OCI-LY1 (cell line): Measurements from ENCODE around the gene GNG10.

Experiments used
- H2AFZ ChIP-seq: fragments of 200-600 bp; sonication (generic), shearing (Covaris generic); 2 replicates; pipeline ENCODE4 v1.6.0; 2014; ENCODE audit warnings: antibody characterized with exemption, mild to moderate bottlenecking, low read length
- H3F3A ChIP-seq: fragments of 200-600 bp; sonication (generic), shearing (Covaris generic); 2 replicates; pipeline ENCODE4 v1.6.0; 2014; ENCODE audit warnings: mild to moderate bottlenecking, antibody characterized with exemption, low read length, moderate library complexity; ENCODE audit not compliant: insufficient read depth
- H3K27ac ChIP-seq: fragments of 200-600 bp; sonication (generic); 2 replicates; pipeline ENCODE4 v1.5.1; 2014; ENCODE audit warnings: low read length, mixed run types, mild to moderate bottlenecking, low read depth; ENCODE audit not compliant: poor library complexity, severe bottlenecking
- H3K27me3 ChIP-seq: fragments of 200-600 bp; sonication (generic); 2 replicates; pipeline ENCODE4 v1.6.0; 2014; ENCODE audit warnings: antibody characterized with exemption, mild to moderate bottlenecking, low read length, moderate library complexity; ENCODE audit not compliant: insufficient read depth
- H3K36me3 ChIP-seq: fragments of 200-600 bp; sonication (generic); 2 replicates; pipeline ENCODE4 v1.6.1; 2014; ENCODE audit warnings: mild to moderate bottlenecking, antibody characterized with exemption, low read length, moderate library complexity, mixed read lengths; ENCODE audit not compliant: insufficient read depth
- H3K4me1 ChIP-seq: fragments of 200-600 bp; sonication (generic); 2 replicates; pipeline ENCODE4 v1.5.1; 2014; ENCODE audit warnings: mild to moderate bottlenecking, low read length, moderate library complexity; ENCODE audit not compliant: insufficient read depth, severe bottlenecking
- H3K4me2 ChIP-seq: fragments of 200-600 bp; sonication (generic), shearing (Covaris generic); 2 replicates; pipeline ENCODE4 v1.6.1; 2014; ENCODE audit warnings: low read length
- H3K4me3 ChIP-seq: fragments of 200-600 bp; sonication (generic); 2 replicates; pipeline ENCODE4 v1.5.1; 2014; ENCODE audit warnings: low read length, low read depth, mild to moderate bottlenecking, mixed read lengths; ENCODE audit not compliant: poor library complexity, severe bottlenecking
- H3K79me2 ChIP-seq: fragments of 200-600 bp; shearing (Covaris generic); 2 replicates; pipeline ENCODE4 v1.6.1; 2016; ENCODE audit warnings: mixed run types, low read length, mixed read lengths; ENCODE audit not compliant: insufficient read depth
- H3K9ac ChIP-seq: fragments of 200-600 bp; sonication (generic), shearing (Covaris generic); 2 replicates; pipeline ENCODE4 v1.6.1; 2014; ENCODE audit warnings: mild to moderate bottlenecking, low read length, mixed read lengths
- H3K9me2 ChIP-seq: fragments of 200-600 bp; sonication (generic), shearing (Covaris generic); 2 replicates; pipeline ENCODE4 v1.6.1; 2014; ENCODE audit warnings: low read depth, mild to moderate bottlenecking, low read length, mixed read lengths
- H3K9me3 ChIP-seq: fragments of 200-600 bp; shearing (Covaris generic); 2 replicates; pipeline ENCODE4 v1.6.1; 2014; ENCODE audit warnings: low read length, mixed read lengths
- H4K20me1 ChIP-seq: fragments of 200-600 bp; sonication (generic), shearing (Covaris generic); 2 replicates; pipeline ENCODE4 v1.6.0; 2016; ENCODE audit warnings: mild to moderate bottlenecking, low read length; ENCODE audit not compliant: insufficient read depth
- CTCF ChIP-seq: fragments of 200-600 bp; sonication (generic), shearing (Covaris generic); IDR thresholded peaks from 2 replicates; pipeline ENCODE4 v1.5.1; 2017; ENCODE audit warnings: mild to moderate bottlenecking, antibody characterized with exemption, low read length, moderate library complexity, mixed read lengths
- EZH2 ChIP-seq: fragments of 200-600 bp; sonication (generic), shearing (Covaris generic); IDR thresholded peaks from 2 replicates; pipeline ENCODE4 v1.8.0; 2017; ENCODE audit warnings: borderline replicate concordance, mixed run types, mild to moderate bottlenecking, antibody characterized with exemption, low read length, moderate library complexity, mixed read lengths

Gene GNG10

GRCh38 chr9:111621895-111622480 is 39.4 kb upstream of the GNG10 start:
- Histone ChIP-seq H3K9me2 (no peaks in the 10 kb centered on the region), H2AFZ (no peak overlapping the region), H3K27me3 (no peaks in the 10 kb centered on the region), H3K9ac (no peak overlapping the region), H3K27ac (no peak overlapping the region), H3K4me2 (no peak overlapping the region), H3F3A (no peaks in the 10 kb centered on the region), H3K36me3 (no peaks in the 10 kb centered on the region), H3K79me2 (no peaks in the 10 kb centered on the region), H3K9me3 (no peaks in the 10 kb centered on the region), H4K20me1 (no peaks in the 10 kb centered on the region), H3K4me1 (no peaks in the 10 kb centered on the region), H3K4me3 (no peak overlapping the region)
- peak; percentile 55 for TF ChIP-seq CTCF
- TF ChIP-seq EZH2 = no peak

- no peak overlapping the region for H3K9ac ChIP-seq
- H3K27ac ChIP-seq = no peak overlapping the region
- H3K4me3 ChIP-seq = no peak overlapping the region
- no peaks in the 10 kb centered on the region for H3K9me3 ChIP-seq
- no peaks in the 10 kb centered on the region for H4K20me1 ChIP-seq
- H3K9me2 ChIP-seq = no peaks in the 10 kb centered on the region
- no peaks in the 10 kb centered on the region for H3K79me2 ChIP-seq
- no peaks in the 10 kb centered on the region for H3K36me3 ChIP-seq
- TF ChIP-seq EZH2 (no peak), CTCF (no peak)
- no peaks in the 10 kb centered on the region for H3F3A ChIP-seq
- H3K4me2 ChIP-seq = no peak overlapping the region
- H3K4me1 ChIP-seq = no peaks in the 10 kb centered on the region
- H3K27me3 ChIP-seq = no peaks in the 10 kb centered on the region
- no peak overlapping the region for H2AFZ ChIP-seq
Observed at GRCh38 chr9:111622626-111623025, 38.8 kb upstream of the GNG10 start.

GRCh38 chr9:111627260-111627963 is 34.0 kb upstream of the GNG10 start:
- no peak for TF ChIP-seq CTCF
- no peak for TF ChIP-seq EZH2
- H3K27ac ChIP-seq = no peak overlapping the region
- H3K79me2 ChIP-seq = peaks cover 8% of the 10 kb centered on the region
- H3K9ac ChIP-seq = no peak overlapping the region
- H3K9me2 ChIP-seq = no peaks in the 10 kb centered on the region
- H3F3A ChIP-seq = no peaks in the 10 kb centered on the region
- peaks cover 12% of the 10 kb centered on the region for H3K4me1 ChIP-seq
- H3K27me3 ChIP-seq = no peaks in the 10 kb centered on the region
- H2AFZ ChIP-seq = no peak overlapping the region
- H3K4me2 ChIP-seq = no peak overlapping the region
- H4K20me1 ChIP-seq = no peaks in the 10 kb centered on the region
- no peaks in the 10 kb centered on the region for H3K9me3 ChIP-seq
- no peak overlapping the region for H3K4me3 ChIP-seq
- no peaks in the 10 kb centered on the region for H3K36me3 ChIP-seq
